DOHH2 (cell line): ENCODE measurements around the gene RHOT2.

Source experiments
- H3F3A ChIP-seq: fragments of 200-600 bp; sonication (generic), shearing (Covaris generic); 2 replicates; pipeline ENCODE4 v1.6.0; 2016; ENCODE audit warnings: antibody characterized with exemption, mild to moderate bottlenecking; ENCODE audit not compliant: control insufficient read depth, insufficient read depth
- H3K27ac ChIP-seq: fragments of 200-600 bp; sonication (generic); 2 replicates; pipeline ENCODE4 v1.5.1; 2014; ENCODE audit warnings: low read depth, mild to moderate bottlenecking, low read length, moderate library complexity
- H3K27me3 ChIP-seq: fragments of 200-600 bp; sonication (generic); 2 replicates; pipeline ENCODE4 v1.6.1; 2014; ENCODE audit warnings: mild to moderate bottlenecking, low read length, mixed read lengths; ENCODE audit not compliant: control insufficient read depth
- H3K36me3 ChIP-seq: fragments of 200-600 bp; sonication (generic); 2 replicates; pipeline ENCODE4 v1.6.1; 2014; ENCODE audit warnings: mild to moderate bottlenecking, low read length, moderate library complexity, mixed read lengths; ENCODE audit not compliant: control insufficient read depth
- H3K4me1 ChIP-seq: fragments of 200-600 bp; sonication (generic); 2 replicates; pipeline ENCODE4 v1.6.1; 2014; ENCODE audit warnings: mild to moderate bottlenecking, low read length, mixed read lengths; ENCODE audit not compliant: control insufficient read depth
- H3K4me2 ChIP-seq: fragments of 200-600 bp; sonication (generic); 2 replicates; pipeline ENCODE4 v1.6.0; 2014; ENCODE audit warnings: mild to moderate bottlenecking, low read length, moderate library complexity
- H3K4me3 ChIP-seq: fragments of 200-600 bp; sonication (generic); 2 replicates; pipeline ENCODE4 v1.5.1; 2014; ENCODE audit warnings: mild to moderate bottlenecking, low read length, mixed read lengths
- H3K79me2 ChIP-seq: fragments of 200-600 bp; sonication (generic); 2 replicates; pipeline ENCODE4 v1.6.1; 2014; ENCODE audit warnings: mild to moderate bottlenecking, low read length, mixed read lengths; ENCODE audit not compliant: control insufficient read depth
- H3K9me2 ChIP-seq: fragments of 200-600 bp; sonication (generic); replicated peaks from 2 replicates; pipeline ENCODE4 v1.6.1; 2014; ENCODE audit warnings: mild to moderate bottlenecking, low read length, mixed read lengths; ENCODE audit not compliant: control insufficient read depth
- H3K9me3 ChIP-seq: fragments of 200-600 bp; sonication (generic); 2 replicates; pipeline ENCODE4 v1.6.1; 2014; ENCODE audit warnings: antibody characterized with exemption, low read length, mixed read lengths; ENCODE audit not compliant: control insufficient read depth, insufficient read depth
- H4K20me1 ChIP-seq: fragments of 200-600 bp; sonication (generic); 2 replicates; pipeline ENCODE4 v1.6.0; 2014; ENCODE audit warnings: low read depth, mild to moderate bottlenecking, antibody characterized with exemption, low read length, moderate library complexity; ENCODE audit not compliant: control insufficient read depth, insufficient read depth
- CTCF ChIP-seq: fragments of 200-600 bp; sonication (generic); IDR thresholded peaks from one replicate; pipeline ENCODE4 v1.5.1; 2014; ENCODE audit warnings: antibody characterized with exemption, mild to moderate bottlenecking, low read depth, low read length; ENCODE audit not compliant: poor library complexity, severe bottlenecking
- EZH2phosphoT487 ChIP-seq: fragments of 200-600 bp; sonication (generic); IDR thresholded peaks from 2 replicates; pipeline ENCODE4 v1.6.1; 2017; ENCODE audit warnings: borderline replicate concordance, mild to moderate bottlenecking, antibody characterized with exemption, low read length, moderate library complexity, mixed read lengths

RHOT2 gene

DNA sequence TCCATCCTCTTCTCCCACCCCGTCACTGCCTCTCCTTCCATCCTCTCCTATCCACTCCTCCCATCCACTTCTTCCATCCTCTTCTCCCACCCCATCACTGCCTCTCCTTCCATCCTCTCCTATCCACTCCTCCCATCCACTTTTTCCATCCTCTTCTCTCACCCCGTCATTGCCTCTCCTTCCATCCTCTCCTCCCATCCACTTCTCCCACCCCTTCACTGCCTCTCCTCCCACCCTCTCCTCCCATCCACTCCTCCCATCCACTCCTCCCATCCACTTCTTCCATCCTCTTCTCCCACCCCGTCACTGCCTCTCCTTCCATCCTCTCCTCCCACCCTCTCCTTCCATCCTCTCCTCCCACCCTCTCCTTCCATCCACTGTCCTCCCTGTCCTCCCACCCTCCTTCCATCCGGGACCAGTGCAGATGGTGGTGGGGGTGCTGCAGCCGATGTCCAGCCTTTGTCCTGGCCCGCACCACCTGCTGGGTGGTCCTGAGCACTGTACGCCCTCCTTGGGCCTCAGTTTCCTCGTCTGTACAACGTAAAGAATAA lies 36.0 kb upstream of the RHOT2 start:
- peaks cover 29% of the 10 kb centered on the region for H3K36me3 ChIP-seq
- TF ChIP-seq CTCF = no peak
- TF ChIP-seq EZH2phosphoT487 = no peak
- no peaks in the 10 kb centered on the region for H3K27me3 ChIP-seq
- no peaks in the 10 kb centered on the region for H3K9me3 ChIP-seq
- H3K27ac ChIP-seq = no peak overlapping the region
- no peaks in the 10 kb centered on the region for H4K20me1 ChIP-seq
- peaks cover 19% of the 10 kb centered on the region for H3K79me2 ChIP-seq
- H3K4me1 ChIP-seq = peaks cover 9% of the 10 kb centered on the region
- no peak overlapping the region for H3K4me2 ChIP-seq
- peaks cover 2% of the 10 kb centered on the region; the same call in 1 of the 2 replicates for H3F3A ChIP-seq
- H3K4me3 ChIP-seq = no peak overlapping the region
- H3K9me2 ChIP-seq = no peaks in the 10 kb centered on the region

DNA sequence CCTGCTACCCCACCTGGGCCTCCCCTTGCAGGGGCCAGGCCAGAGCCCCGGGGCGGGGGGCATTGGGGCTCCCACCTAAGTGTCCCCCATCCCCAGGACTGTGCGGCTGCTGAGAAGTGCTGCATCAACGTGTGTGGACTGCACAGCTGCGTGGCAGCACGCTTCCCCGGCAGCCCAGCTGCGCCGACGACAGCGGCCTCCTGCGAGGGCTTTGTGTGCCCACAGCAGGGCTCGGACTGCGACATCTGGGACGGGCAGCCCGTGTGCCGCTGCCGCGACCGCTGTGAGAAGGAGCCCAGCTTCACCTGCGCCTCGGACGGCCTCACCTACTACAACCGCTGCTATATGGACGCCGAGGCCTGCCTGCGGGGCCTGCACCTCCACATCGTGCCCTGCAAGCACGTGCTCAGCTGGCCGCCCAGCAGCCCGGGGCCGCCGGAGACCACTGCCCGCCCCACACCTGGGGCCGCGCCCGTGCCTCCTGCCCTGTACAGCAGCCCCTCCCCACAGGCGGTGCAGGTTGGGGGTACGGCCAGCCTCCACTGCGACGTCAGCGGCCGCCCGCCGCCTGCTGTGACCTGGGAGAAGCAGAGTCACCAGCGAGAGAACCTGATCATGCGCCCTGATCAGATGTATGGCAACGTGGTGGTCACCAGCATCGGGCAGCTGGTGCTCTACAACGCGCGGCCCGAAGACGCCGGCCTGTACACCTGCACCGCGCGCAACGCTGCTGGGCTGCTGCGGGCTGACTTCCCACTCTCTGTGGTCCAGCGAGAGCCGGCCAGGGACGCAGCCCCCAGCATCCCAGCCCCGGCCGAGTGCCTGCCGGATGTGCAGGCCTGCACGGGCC lies 35.2 kb upstream of the RHOT2 start:
- no peak overlapping the region for H3K4me3 ChIP-seq
- H3K9me2 ChIP-seq = no peaks in the 10 kb centered on the region
- H4K20me1 ChIP-seq = no peaks in the 10 kb centered on the region
- no peak for TF ChIP-seq CTCF
- no peak for TF ChIP-seq EZH2phosphoT487
- peaks cover 19% of the 10 kb centered on the region for H3K79me2 ChIP-seq
- peaks cover 2% of the 10 kb centered on the region; the same call in 1 of the 2 replicates for H3F3A ChIP-seq
- no peak overlapping the region for H3K4me2 ChIP-seq
- H3K9me3 ChIP-seq = no peaks in the 10 kb centered on the region
- no peak overlapping the region for H3K27ac ChIP-seq
- H3K36me3 ChIP-seq = peaks cover 29% of the 10 kb centered on the region
- H3K4me1 ChIP-seq = peaks cover 15% of the 10 kb centered on the region
- no peaks in the 10 kb centered on the region for H3K27me3 ChIP-seq

GRCh38 chr16:633336-634050 lies 34.4 kb upstream of the RHOT2 start:
- Histone ChIP-seq H3K9me2 (no peaks in the 10 kb centered on the region), H3K4me1 (peaks cover 23% of the 10 kb centered on the region), H3K9me3 (no peaks in the 10 kb centered on the region), H4K20me1 (no peaks in the 10 kb centered on the region), H3F3A (peaks cover 2% of the 10 kb centered on the region; the same call in 1 of the 2 replicates), H3K79me2 (peaks cover 19% of the 10 kb centered on the region), H3K4me3 (no peak overlapping the region), H3K27me3 (no peaks in the 10 kb centered on the region), H3K4me2 (no peak overlapping the region), H3K27ac (no peak overlapping the region), H3K36me3 (peaks cover 29% of the 10 kb centered on the region)
- TF ChIP-seq EZH2phosphoT487 (no peak), CTCF (no peak)
